K562 (cell line): Measurements from ENCODE around the gene PDRG1. TPM values are rescaled to one million over a fixed set of nuclear protein-coding genes. Genes with fewer than 3 reads are reported as not detected.

Experiments
- ATAC-seq: fragments of 200-7000 bp; cut with Tn5 transposase; 3 replicates; pipeline ENCODE4 v1.9.1; 2020; ENCODE audit warnings: moderate library complexity
- BruUV-seq: library from RNA; stranded (reverse); fragments of 400-500 nt; replicated peaks from 2 replicates; lab custom pipeline; 2021; lab: Mats Ljungman, UMichigan
- CTCF ChIA-PET: fragments of 300-600 bp; formaldehyde crosslinking; extraction: SDS; loops from one replicate; lab custom pipeline; 2021; ENCODE audit warnings: low intra/inter-chr PET ratio; lab: Yijun Ruan, JAX
- POLR2A ChIA-PET: fragments of 300-600, 350-650 bp; sonication (Branson Sonifier 250); formaldehyde crosslinking; extraction: SDS; loops from one replicate; lab custom pipeline; 2021; ENCODE audit warnings: antibody characterized with exemption, inconsistent platforms; lab: Yijun Ruan, JAX
- DNase-seq, 4 experiments: peaks; one replicate each; pipeline versions ENCODE4 v3.0.0 to v3.0.0-alpha.2; 2011 to 2018; ENCODE audit warnings: low spot score in 3 of 4, mixed read lengths in 3 of 4; ENCODE audit errors: extremely low read depth in 1 of 4
- FAIRE-seq: peaks from 2 replicates; lab custom pipeline; 2011; peaks lifted over from hg19 to GRCh38; lab: Jason Lieb, UNC
- H2AFZ ChIP-seq: 2 replicates; pipeline ENCODE4 v1.6.0; 2011; ENCODE audit warnings: low read depth, low read length, control low read depth, inconsistent platforms
- H3K27ac ChIP-seq: fragments of 200-600 bp; 3 replicates; pipeline ENCODE4 v1.8.0; 2011; ENCODE audit warnings: low read depth, mild to moderate bottlenecking, control low read depth, inconsistent platforms, low read length, moderate library complexity, mixed read lengths; ENCODE audit errors: extremely low read depth
- H3K27me3 ChIP-seq, 2 experiments: fragments of 300-600 bp in 1 of 2; 2 replicates in 1 of 2; 3 replicates in 1 of 2; pipeline versions ENCODE4 v1.6.0 to v1.8.0; 2011; ENCODE audit warnings: inconsistent platforms in 2 of 2, low read length in 2 of 2, mild to moderate bottlenecking in 1 of 2, mixed read lengths in 1 of 2, moderate library complexity in 1 of 2; ENCODE audit not compliant: control insufficient read depth in 2 of 2, insufficient read depth in 2 of 2
- H3K36me3 ChIP-seq: fragments of 300-600 bp; 3 replicates; pipeline ENCODE4 v1.8.0; 2011; ENCODE audit warnings: mild to moderate bottlenecking, low read length, inconsistent platforms; ENCODE audit not compliant: control insufficient read depth, insufficient read depth
- H3K4me1 ChIP-seq, 2 experiments: fragments of 200-600 bp in 1 of 2; replicated peaks in 1 of 2; 2 replicates in 1 of 2; 3 replicates in 1 of 2; pipeline versions ENCODE4 v1.5.1 to v1.8.0; 2011; ENCODE audit warnings: inconsistent platforms in 2 of 2, low read length in 2 of 2, mild to moderate bottlenecking in 1 of 2, mixed read lengths in 1 of 2, moderate library complexity in 1 of 2; ENCODE audit not compliant: control insufficient read depth in 2 of 2, insufficient read depth in 2 of 2
- H3K4me2 ChIP-seq: 2 replicates; pipeline ENCODE4 v1.6.1; 2011; ENCODE audit warnings: low read length, control low read depth, inconsistent platforms, mixed read lengths; ENCODE audit not compliant: insufficient read depth
- H3K4me3 ChIP-seq: fragments of 200-600 bp; sonication (generic), shearing (Covaris generic); 2 replicates; pipeline ENCODE4 v1.5.1; 2016; ENCODE audit warnings: control low read depth, inconsistent platforms
- H3K79me2 ChIP-seq: fragments of 200-600 bp; 3 replicates; pipeline ENCODE4 v1.8.0; 2011; ENCODE audit warnings: low read length, inconsistent platforms; ENCODE audit not compliant: control insufficient read depth, insufficient read depth
- H3K9ac ChIP-seq, 2 experiments: 2 replicates each; pipeline versions ENCODE4 v1.6.0 to v1.6.1; 2011; ENCODE audit warnings: low read depth in 2 of 2, low read length in 2 of 2, control low read depth in 1 of 2, inconsistent platforms in 1 of 2, mild to moderate bottlenecking in 1 of 2, mixed read lengths in 1 of 2; ENCODE audit not compliant: insufficient read depth in 1 of 2
- H3K9me1 ChIP-seq: one replicate; pipeline ENCODE4 v1.6.0; 2011; ENCODE audit warnings: inconsistent platforms, mild to moderate bottlenecking, low read length, moderate library complexity; ENCODE audit not compliant: control insufficient read depth, insufficient read depth
- H3K9me3 ChIP-seq: replicated peaks from 2 replicates; pipeline ENCODE4 v1.5.1; 2011; ENCODE audit warnings: low read depth, low read length, inconsistent platforms; ENCODE audit not compliant: control insufficient read depth, insufficient read depth
- H4K20me1 ChIP-seq: replicated peaks from 2 replicates; pipeline ENCODE4 v1.6.1; 2011; ENCODE audit warnings: low read length, inconsistent platforms, mixed read lengths; ENCODE audit not compliant: control insufficient read depth, insufficient read depth
- TCF3 ChIP-seq: sonication (generic); formaldehyde crosslinking; IDR thresholded peaks from 2 replicates; pipeline ENCODE4 v1.4.0; 2020; ENCODE audit warnings: mild to moderate bottlenecking, missing genetic modification reagents
- ZNF512 ChIP-seq: IDR thresholded peaks from 2 replicates; pipeline ENCODE4 v1.6.1; 2016; ENCODE audit warnings: missing genetic modification characterization, missing compliant biosample characterization
- WGBS: fragments of 100-300 bp; shearing (Covaris generic); methylation state at CpG from one replicate; pipeline ENCODE4 v1.1.6; 2016; ENCODE audit warnings: low coverage, mixed read lengths; ENCODE audit not compliant: insufficient coverage; ENCODE audit errors: missing lambda C conversion rate; 5-methylcytosine and 5-hydroxymethylcytosine counted together
- in situ Hi-C: fragments of 300-500 bp; cut with MboI; formaldehyde crosslinking; loops from 4 replicates; pipeline ENCODE4 v1.15.0; 2018; ENCODE audit warnings: inconsistent platforms, mixed read lengths
- intact Hi-C: fragments of 100-400 bp; cut with micrococcal nuclease; formaldehyde crosslinking; loops from 2 replicates; pipeline ENCODE4 v1.14.2; 2022
- polyA plus RNA-seq, 8 experiments: library from polyadenylated mRNA; depleted of rRNA in 4 of 8; stranded (reverse) in 5 of 8; unstranded in 3 of 8; fragments of >200 nt; fragmentation: Nextera tagmentation in 2 of 8; fragmentation: Illumina TruSeq in 1 of 8; extraction: Ambion mirVana in 2 of 8; extraction: Trizol in 1 of 8; gene quantifications; 2 replicates each; pipeline versions ENCODE4 v1.2.1 to v1.2.3, GENCODE V29; 2011 to 2014; ENCODE audit warnings: inconsistent platforms in 1 of 8, missing spikeins in 1 of 8
- total RNA-seq, 7 experiments: library from RNA; depleted of rRNA in 6 of 7; stranded (reverse); fragments of >200 nt in 6 of 7; fragmentation: Illumina TruSeq in 2 of 7; extraction: Trizol in 2 of 7; gene quantifications; 2 replicates each; pipeline versions ENCODE4 v1.2.1 to v1.2.3, GENCODE V29; 2011 to 2021; ENCODE audit warnings: low replicate concordance in 1 of 7

PDRG1 gene
- total and polyA plus RNA-seq, 9 of the 15 experiments (the other 6 are each of a cell fraction or from before 2014, with no cell fraction given), result 12.6 to 58.6 (median 26.1) TPM

DNA sequence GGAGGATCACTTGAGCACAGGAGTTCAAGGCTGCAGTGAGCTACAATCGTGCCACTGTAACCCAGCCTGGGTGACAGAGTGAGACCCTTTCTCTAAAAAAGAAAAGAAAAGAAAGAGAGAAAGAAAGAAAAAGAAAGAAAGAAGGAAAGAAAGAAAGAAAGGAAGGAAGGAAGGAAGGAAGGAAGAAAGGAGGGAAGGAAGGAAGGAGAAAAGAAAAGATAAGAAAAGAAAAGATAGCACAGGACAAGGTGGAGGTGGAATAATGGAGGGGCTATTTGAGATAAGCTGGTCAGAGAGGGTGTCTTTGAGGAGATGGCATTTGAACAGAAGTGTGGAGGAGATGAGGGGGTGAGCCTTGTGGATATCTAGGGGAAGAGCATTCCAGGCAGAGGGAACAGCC is 2.7 kb upstream of the PDRG1 start:
- in situ Hi-C loops (loop anchor here (5.0 kb wide), 1 partner anchor 92 kb away; no protein-coding TSS in a partner anchor), intact Hi-C loops (loop anchor here (5.0 kb wide), 4 partner anchors 37 to 138 kb away; no protein-coding TSS in a partner anchor)
- H3K27me3 ChIP-seq, result peaks cover 0 to 3% of the 10 kb centered on the region in 2 experiments; a peak in 2 of 5 replicates
- H3K4me2 ChIP-seq, result no peak overlapping the region
- no TSS peak for BruUV-seq
- H3K27ac ChIP-seq, result no peak overlapping the region
- peaks cover 15% of the 10 kb centered on the region for H4K20me1 ChIP-seq
- CTCF ChIA-PET, result interaction anchor here (3.5 kb wide), 1 partner anchor 100 kb away, joined by 49 read pairs; no protein-coding TSS in a partner anchor
- peaks cover 24% of the 10 kb centered on the region for H3K79me2 ChIP-seq
- no peak overlapping the region for H2AFZ ChIP-seq
- peaks cover 13 to 19% of the 10 kb centered on the region in 2 experiments for H3K4me1 ChIP-seq
- no peak for DNase-seq
- FAIRE-seq, result no peak
- H3K9me1 ChIP-seq, result peaks cover 4% of the 10 kb centered on the region
- POLR2A ChIA-PET, result no interaction called here
- H3K9ac ChIP-seq, result no peak overlapping the region
- H3K36me3 ChIP-seq, result peaks cover 7% of the 10 kb centered on the region; the same call in 2 of the 3 replicates
- WGBS, result 11% methylated on average over 1 of the region's 1 CpG
- no peaks in the 10 kb centered on the region for H3K9me3 ChIP-seq
- no peak for ATAC-seq
- TF ChIP-seq ZNF512 (tag) (peak; percentile 83), TCF3 (CRISPR knock-in tag) (no peak)
- no peak overlapping the region for H3K4me3 ChIP-seq
